Uterus (tissue), 2 donors: Measurements from ENCODE around the gene PJVK.

Experiments used
- CTCF ChIP-seq, 4 experiments: fragments of 200-600 bp in 2 of 4; fragments of 450-650 bp in 2 of 4; sonication (generic) in 2 of 4; IDR thresholded peaks; one replicate each; pipeline ENCODE4 v1.5.1; 2016 to 2019; ENCODE audit warnings: antibody characterized with exemption in 4 of 4, mild to moderate bottlenecking in 2 of 4, moderate library complexity in 1 of 4
- POLR2A ChIP-seq, 2 donors: fragments of 450-650 bp; IDR thresholded peaks; one replicate each; pipeline ENCODE4 v1.6.1; 2016; ENCODE audit warnings: antibody characterized with exemption in 2 of 2, mild to moderate bottlenecking in 1 of 2, moderate library complexity in 1 of 2

- TF ChIP-seq POLR2A (IDR thresholded peaks at IDR 0.05) = no peak
- no peak for TF ChIP-seq CTCF (IDR thresholded peaks at IDR 0.05)
Measured at GRCh38 chr2:178455947-178456346, 4.8 kb downstream of the PJVK start.
